Measurements from ENCODE around the gene PSG5.
"Not testable (repeated sequence)": the region's sequence is repeated elsewhere in the genome, so short reads cannot be mapped to it uniquely, and the experiment has no call there.

Gene PSG5

GRCh38 chr19:43120433-43121026 is 65.8 kb downstream of the PSG5 start:
- not testable (repeated sequence) for H3K4me3 ChIP-seq (ENCODE audit: low read length); H3K27me3 ChIP-seq (ENCODE audit: control insufficient read depth, insufficient read depth, low read length); H3K36me3 ChIP-seq (ENCODE audit: control insufficient read depth, insufficient read depth, low read length); H3K4me1 ChIP-seq (ENCODE audit: control insufficient read depth, insufficient read depth, low read length); H3K9ac ChIP-seq (ENCODE audit: low read length); H3K27ac ChIP-seq (ENCODE audit: low read depth, low read length)

- H3K4me1 ChIP-seq (ENCODE audit: control insufficient read depth, insufficient read depth, low read length); H3K9ac ChIP-seq (ENCODE audit: low read length); H3K27ac ChIP-seq (ENCODE audit: low read depth, low read length); H3K36me3 ChIP-seq (ENCODE audit: control insufficient read depth, insufficient read depth, low read length); H3K27me3 ChIP-seq (ENCODE audit: control insufficient read depth, insufficient read depth, low read length); H3K4me3 ChIP-seq (ENCODE audit: low read length): not testable (repeated sequence)
These were observed 66.8 kb downstream of the PSG5 start for GRCh38 chr19:43119526-43119925.

Data from rectal smooth muscle tissue (tissue), 1 donor.